WERI-Rb-1 (cell line): ENCODE measurements around the gene DTHD1.
A peak's percentile ranks its signal among the peaks of the same experiment; 100 is the strongest.

ENCODE experiments used
- DNase-seq: peaks from one replicate; pipeline ENCODE4 v3.0.0-alpha.2; 2020
- H3K27ac ChIP-seq: fragments of 250-450 bp; sonication (Bioruptor Pico); 2 replicates; pipeline ENCODE4 v1.5.1; 2020; ENCODE audit warnings: mild to moderate bottlenecking, moderate library complexity
- H3K27me3 ChIP-seq: fragments of 250-450 bp; sonication (Bioruptor Pico); 2 replicates; pipeline ENCODE4 v1.5.1; 2021; ENCODE audit warnings: mild to moderate bottlenecking, low read depth, moderate library complexity; ENCODE audit not compliant: insufficient read depth, severe bottlenecking
- H3K36me3 ChIP-seq: fragments of 250-450 bp; sonication (Bioruptor Pico); 2 replicates; pipeline ENCODE4 v1.5.1; 2020; ENCODE audit warnings: mild to moderate bottlenecking, moderate library complexity
- H3K4me3 ChIP-seq: 2 replicates; pipeline ENCODE4 v1.5.1; 2011; ENCODE audit warnings: low read depth, mild to moderate bottlenecking, control low read depth, low read length
- H3K9me3 ChIP-seq: fragments of 250-450 bp; sonication (Bioruptor Pico); 2 replicates; pipeline ENCODE4 v1.5.1; 2021; ENCODE audit warnings: mild to moderate bottlenecking, moderate library complexity; ENCODE audit not compliant: severe bottlenecking
- CTCF ChIP-seq: IDR thresholded peaks from 2 replicates; pipeline ENCODE4 v1.5.1; 2011; ENCODE audit warnings: low read depth, mild to moderate bottlenecking, control low read depth, inconsistent platforms, low read length

Gene DTHD1

DNA sequence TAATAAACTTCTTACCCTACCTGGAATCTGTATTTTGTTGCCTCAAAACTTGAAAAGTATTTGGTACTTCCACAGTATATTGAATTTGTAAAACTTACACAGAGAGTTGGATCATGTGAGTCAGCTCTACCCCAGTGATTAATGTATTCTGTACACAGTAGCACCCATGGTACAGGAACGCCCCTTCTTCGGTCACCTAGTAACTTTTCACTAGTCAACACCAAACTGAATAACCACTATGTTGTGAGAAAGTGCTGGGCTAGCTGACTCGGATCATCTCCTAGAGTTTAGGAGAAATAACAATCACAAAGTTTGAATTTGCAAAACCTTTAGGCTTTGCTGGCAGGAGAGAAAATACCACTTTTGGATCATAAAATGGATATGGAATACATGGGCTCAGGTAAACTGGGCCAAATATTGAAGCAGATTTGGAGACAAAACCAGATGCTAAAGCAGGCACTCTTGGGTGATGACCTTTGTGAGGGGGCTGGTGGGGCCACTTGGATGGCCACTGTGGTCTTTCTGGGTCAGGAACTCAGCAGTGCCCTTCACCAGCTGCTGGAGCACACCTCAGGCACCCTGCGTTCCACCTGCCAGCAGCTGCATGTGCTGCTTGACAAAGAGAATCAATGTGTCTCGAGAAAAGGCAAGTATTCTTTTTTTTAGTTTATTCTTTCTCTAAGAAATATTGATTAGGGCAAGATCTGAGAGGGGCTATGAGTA, at the start of gene DTHD1:
Gene DTHD1 (plus strand): TSS at position 233 of the 723 bp plus-strand sequence. CDS start 143 bp downstream, at position 376.
- Histone ChIP-seq H3K36me3 (no peaks in the 10 kb centered on the region), H3K27me3 (peaks cover 57% of the 10 kb centered on the region), H3K27ac (no peak within 1 kb of the TSS), H3K9me3 (no peaks in the 10 kb centered on the region), H3K4me3 (no peak within 1 kb of the TSS)
- no peak for TF ChIP-seq CTCF
- no peak for DNase-seq

GRCh38 chr4:36233567-36234266, 47.7 kb upstream of the DTHD1 start:
- peaks cover 62% of the 10 kb centered on the region for H3K27me3 ChIP-seq
- no peak overlapping the region for H3K4me3 ChIP-seq
- TF ChIP-seq CTCF: no peak
- H3K9me3 ChIP-seq: no peaks in the 10 kb centered on the region
- no peak for DNase-seq
- H3K27ac ChIP-seq: no peak overlapping the region
- no peaks in the 10 kb centered on the region for H3K36me3 ChIP-seq

GRCh38 chr4:36235306-36235705, 46.1 kb upstream of the DTHD1 start:
- DNase-seq: no peak
- Histone ChIP-seq H3K9me3 (no peaks in the 10 kb centered on the region), H3K4me3 (no peak overlapping the region), H3K27me3 (peaks cover 67% of the 10 kb centered on the region), H3K27ac (no peak overlapping the region), H3K36me3 (no peaks in the 10 kb centered on the region)
- peak; percentile 16; the same call in 1 of the 2 replicates for TF ChIP-seq CTCF

DNA sequence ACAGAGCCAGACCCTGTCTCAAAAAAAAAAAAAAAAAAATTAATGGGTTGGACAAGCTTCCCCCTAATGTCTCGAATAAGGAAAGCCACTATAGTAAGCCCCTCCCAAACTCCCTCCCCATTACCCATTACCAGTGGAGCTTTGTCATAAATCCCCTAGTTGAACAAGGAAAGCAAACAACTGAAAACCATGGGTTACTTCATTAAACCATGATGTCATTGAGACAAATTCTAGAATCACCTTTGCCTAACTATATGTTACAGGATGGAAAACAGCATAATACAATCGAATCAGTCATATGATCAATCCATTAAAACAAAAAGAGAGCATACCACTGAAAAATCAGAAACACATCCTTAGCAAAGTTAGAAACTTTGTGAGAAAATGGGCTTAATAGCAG, 45.3 kb upstream of the DTHD1 start:
- Histone ChIP-seq H3K9me3 (no peaks in the 10 kb centered on the region), H3K36me3 (no peaks in the 10 kb centered on the region), H3K27me3 (peaks cover 75% of the 10 kb centered on the region), H3K4me3 (no peak overlapping the region), H3K27ac (no peak overlapping the region)
- no peak for DNase-seq
- no peak for TF ChIP-seq CTCF

DNA sequence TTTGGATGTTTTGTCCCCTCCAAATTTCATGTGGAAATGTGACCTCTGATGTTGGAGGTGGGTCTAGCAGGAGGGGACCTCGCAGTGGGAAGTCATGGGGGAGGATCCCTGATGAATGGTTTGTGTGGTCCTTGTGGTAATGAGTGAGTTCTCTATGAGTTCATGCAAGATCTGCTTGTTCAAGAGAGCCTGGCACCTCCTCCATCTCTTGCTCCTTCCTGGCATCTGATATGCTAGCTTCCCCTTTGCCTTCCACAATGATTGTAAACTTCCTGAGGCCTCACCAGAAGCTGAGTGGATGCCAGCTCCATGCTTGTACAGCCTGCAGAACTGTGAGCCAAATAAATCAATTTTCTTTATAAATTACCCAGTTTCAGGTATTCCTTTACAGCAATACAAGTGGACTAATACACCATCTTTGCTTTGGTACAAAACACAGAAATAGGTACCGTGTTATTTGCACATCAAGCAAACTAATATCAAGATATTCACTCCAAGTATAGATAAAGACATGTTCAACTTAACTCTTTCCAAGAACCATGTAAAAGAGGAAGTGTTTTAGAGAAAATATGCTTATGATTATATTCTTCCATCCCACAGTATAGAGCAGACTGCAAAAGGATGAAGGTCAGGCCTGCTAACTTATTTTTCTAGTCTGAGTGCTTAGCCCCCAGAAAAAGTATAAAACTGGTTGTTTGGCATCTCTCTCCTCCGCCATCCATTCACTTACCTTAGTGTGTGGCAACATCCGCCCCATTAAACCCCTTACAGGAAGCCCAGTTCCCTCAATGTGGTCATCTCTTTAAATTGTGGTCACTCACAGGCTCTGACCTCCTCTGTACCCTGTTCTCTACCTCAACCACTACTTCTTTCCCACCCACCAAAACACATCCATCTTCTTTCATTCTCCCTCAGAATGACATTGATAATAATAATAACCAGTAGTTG, 43.8 kb upstream of the DTHD1 start:
- Histone ChIP-seq H3K4me3 (no peak overlapping the region), H3K27ac (no peak overlapping the region), H3K27me3 (peaks cover 78% of the 10 kb centered on the region), H3K36me3 (no peaks in the 10 kb centered on the region), H3K9me3 (no peaks in the 10 kb centered on the region)
- DNase-seq: no peak
- TF ChIP-seq CTCF: no peak
